Fibroblast of mammary gland (primary cell): ENCODE results near the gene HOXA4.

Experiments
- DNase-seq: peaks from one replicate; pipeline ENCODE4 v3.0.0-alpha.2; 2010; ENCODE audit warnings: low read depth
- H3K4me3 ChIP-seq: 2 replicates; pipeline ENCODE4 v1.5.1; 2011; ENCODE audit warnings: low read depth, mild to moderate bottlenecking, low read length, moderate library complexity; ENCODE audit not compliant: control insufficient read depth
- CTCF ChIP-seq: conservative IDR thresholded peaks from 2 replicates; pipeline ENCODE4 v1.5.1; 2011; ENCODE audit warnings: low read depth, low read length, inconsistent platforms; ENCODE audit not compliant: control insufficient read depth, insufficient read depth

HOXA4 gene

GRCh38 chr7:27148756-27149641, 18.4 kb upstream of the HOXA4 start:
- peak; percentile 80 for DNase-seq
- TF ChIP-seq CTCF, result no peak
- peak overlapping the region; percentile 72 for H3K4me3 ChIP-seq

GRCh38 chr7:27148031-27148755, 17.6 kb upstream of the HOXA4 start:
- H3K4me3 ChIP-seq, result peak overlapping the region; percentile 72
- DNase-seq, result peak; percentile 68
- no peak for TF ChIP-seq CTCF

- H3K4me3 ChIP-seq, result peak within 1 kb of the TSS; percentile 72
- DNase-seq, result peak; percentile 80
- no peak for TF ChIP-seq CTCF
Observed at GRCh38 chr7:27147199-27148030, 16.9 kb upstream of the HOXA4 start, which contains the start of gene HOXA6. HOXA6 (minus strand) TSS chr7:27147774; CDS start chr7:27147749, 25 bp downstream.

- peak overlapping the region; percentile 7 for H3K4me3 ChIP-seq
Observed at GRCh38 chr7:27146491-27147198, 16.1 kb upstream of the HOXA4 start.

GRCh38 chr7:27145914-27146412, 15.4 kb upstream of the HOXA4 start:
- no peak overlapping the region for H3K4me3 ChIP-seq
- TF ChIP-seq CTCF, result no peak
- DNase-seq, result no peak

More at GRCh38 chr7:27146491-27147198, 16.1 kb upstream of the HOXA4 start:
- peak; percentile 29 for DNase-seq
- TF ChIP-seq CTCF, result no peak
